ENCODE data around the gene DCTN4.

- TF ChIP-seq CTCF (IDR thresholded peaks at IDR 0.05; ENCODE audit: borderline replicate concordance, extremely low read depth, low read length, poor library complexity, severe bottlenecking) (no peak), EZH2 (IDR thresholded peaks at IDR 0.05; ENCODE audit: borderline replicate concordance, low read depth, low read length, severe bottlenecking) (no peak)
Measured at GRCh38 chr5:150789943-150790611, 31.3 kb upstream of the DCTN4 start.

All from DND-41 (cell line).